Amygdala (tissue), 56 donors: ENCODE measurements around the gene DCTN5.

Experiments used
- DNase-seq, 56 donors: peaks; one replicate each; lab custom pipeline; 2025; lab: John Stamatoyannopoulos, UW

DCTN5 gene

GRCh38 chr16:23724096-23724784, 83.0 kb downstream of the DCTN5 start:
- DNase-seq: no peak

- DNase-seq: no peak
Observed at GRCh38 chr16:23724785-23725131, 83.5 kb downstream of the DCTN5 start.

GRCh38 chr16:23726710-23727109, 85.4 kb downstream of the DCTN5 start:
- no peak for DNase-seq
